ENCODE data around the gene MXRA8.
"Not testable (repeated sequence)": the region's sequence is repeated elsewhere in the genome, so short reads cannot be mapped to it uniquely, and the experiment has no call there.

The MXRA8 gene

DNA sequence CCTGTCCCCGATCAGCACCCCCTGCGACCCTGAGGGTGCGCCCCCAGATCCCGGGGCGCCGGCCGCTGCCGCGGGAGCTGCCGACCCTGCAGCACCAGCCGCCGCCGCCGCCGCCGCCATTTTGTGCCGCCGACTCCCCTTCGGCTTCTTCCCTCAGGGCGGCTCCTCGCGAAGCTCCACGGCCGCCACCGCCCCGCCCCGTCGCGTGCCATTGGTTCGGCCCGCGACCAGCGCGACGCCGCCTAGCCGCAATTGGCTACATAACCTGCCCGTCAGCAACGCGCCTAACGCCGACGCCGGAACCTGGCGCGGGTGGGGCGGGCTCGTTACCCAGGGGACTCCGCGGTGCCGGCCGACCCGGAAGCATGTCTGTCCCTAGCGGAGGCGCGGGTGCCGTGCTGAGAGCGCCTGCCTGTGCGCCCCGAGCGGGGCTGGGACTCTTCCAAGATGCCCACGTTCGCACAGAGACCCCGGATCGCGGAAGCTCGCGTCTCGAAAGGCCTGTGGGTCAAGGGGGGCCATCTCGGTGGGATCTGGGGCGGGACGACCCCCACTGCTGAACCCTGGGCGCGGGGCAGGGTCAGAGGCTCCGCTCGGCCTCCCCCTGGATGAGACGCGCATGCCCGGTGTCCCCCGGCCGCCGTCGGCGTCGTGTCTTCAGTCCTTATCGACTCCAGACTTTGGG, 41.0 kb upstream of the MXRA8 start, which contains the start of gene CCNL2:
Gene CCNL2, minus strand, starts transcription at position 149 of the 685 bp plus-strand sequence. Its CDS starts 29 bp downstream, at position 120.
- peaks cover 92% of the 10 kb centered on the region for H3K36me3 Mint-ChIP-seq (ENCODE audit: low read depth)
- peak within 1 kb of the TSS; percentile 90 for H3K27ac Mint-ChIP-seq
- intact Hi-C loops (cut with micrococcal nuclease), result loop anchor here (1.0 kb wide), 1 partner anchor 24 kb away; the partner anchor contains the start of gene AURKAIP1
- H3K4me3 Mint-ChIP-seq, result peak within 1 kb of the TSS; percentile 91
- H3K27me3 Mint-ChIP-seq, result no peaks in the 10 kb centered on the region
- peaks cover 50% of the 10 kb centered on the region for H3K4me1 Mint-ChIP-seq (ENCODE audit: low read depth)
- H3K9me3 Mint-ChIP-seq, result no peaks in the 10 kb centered on the region

DNA sequence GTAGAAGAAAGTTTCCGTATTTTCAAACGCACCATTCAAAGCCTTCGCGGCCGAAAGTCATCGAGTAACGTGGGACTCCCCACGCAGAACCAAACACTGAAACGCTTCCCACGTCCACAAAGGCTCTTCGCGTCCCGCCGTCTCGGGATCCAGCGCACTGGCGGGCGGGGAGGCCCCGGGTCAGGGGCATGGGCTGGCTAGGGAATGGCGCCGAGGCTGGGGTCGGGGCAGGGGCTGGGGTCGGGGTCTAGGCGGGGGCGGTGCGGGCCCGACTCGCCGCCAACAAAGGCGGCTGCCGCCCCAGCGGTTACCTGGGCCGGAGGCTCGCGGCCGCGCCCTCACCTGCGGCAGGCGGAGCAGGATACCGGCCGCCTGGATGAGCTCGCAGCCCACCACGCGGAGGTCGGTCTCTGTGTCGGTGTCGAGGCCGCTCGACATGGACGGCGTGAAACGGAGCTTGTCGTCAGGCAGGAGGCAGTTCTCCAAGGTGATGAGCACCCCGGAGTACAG, 40.4 kb upstream of the MXRA8 start:
- intact Hi-C loops (cut with micrococcal nuclease), result loop anchor here (1.0 kb wide), 1 partner anchor 23 kb away; the partner anchor contains the start of gene AURKAIP1
- no peaks in the 10 kb centered on the region for H3K27me3 Mint-ChIP-seq
- H3K27ac Mint-ChIP-seq, result peak overlapping the region; percentile 90
- H3K4me1 Mint-ChIP-seq (ENCODE audit: low read depth), result peaks cover 47% of the 10 kb centered on the region
- peaks cover 92% of the 10 kb centered on the region for H3K36me3 Mint-ChIP-seq (ENCODE audit: low read depth)
- peak overlapping the region; percentile 91 for H3K4me3 Mint-ChIP-seq
- no peaks in the 10 kb centered on the region for H3K9me3 Mint-ChIP-seq

DNA sequence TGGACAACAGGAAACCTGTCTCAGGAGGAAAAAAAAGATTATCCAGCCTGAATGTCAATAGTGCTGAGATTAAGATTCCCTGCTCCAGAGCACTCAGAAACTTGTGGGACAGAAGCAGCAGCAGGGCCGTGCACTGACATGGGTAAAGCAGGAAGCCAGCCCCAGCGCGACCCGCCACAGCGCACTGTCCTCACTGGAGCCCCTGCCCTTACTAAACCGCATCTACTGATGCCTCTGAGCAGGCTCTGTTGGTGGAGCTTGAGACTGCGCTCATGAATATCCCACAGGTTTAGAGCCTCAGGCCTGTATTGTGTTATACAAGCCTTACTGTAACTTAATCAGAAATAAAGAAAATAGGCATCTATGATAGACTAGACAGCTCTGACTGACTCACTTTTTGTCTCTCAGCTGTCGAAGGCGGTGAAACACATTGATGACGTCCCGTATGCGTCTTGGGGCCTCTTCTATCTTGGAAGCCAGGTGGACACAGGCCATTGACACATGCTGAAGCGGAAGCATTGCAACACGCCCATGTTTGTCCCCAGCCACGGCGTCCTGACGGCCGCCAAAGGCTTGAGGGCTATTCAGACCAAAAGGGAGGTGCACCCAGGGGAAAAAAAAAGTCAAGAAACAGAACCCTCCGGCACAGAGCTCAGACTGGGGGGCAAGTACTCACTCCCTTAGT, 39.6 kb upstream of the MXRA8 start:
- Mint-ChIP-seq H3K27me3 (no peaks in the 10 kb centered on the region), H3K4me3 (peak overlapping the region; percentile 91), H3K36me3 (ENCODE audit: low read depth) (peaks cover 92% of the 10 kb centered on the region), H3K4me1 (ENCODE audit: low read depth) (peaks cover 40% of the 10 kb centered on the region), H3K9me3 (no peaks in the 10 kb centered on the region), H3K27ac (peak overlapping the region; percentile 90)
- intact Hi-C loops (cut with micrococcal nuclease), result no loop called here

DNA sequence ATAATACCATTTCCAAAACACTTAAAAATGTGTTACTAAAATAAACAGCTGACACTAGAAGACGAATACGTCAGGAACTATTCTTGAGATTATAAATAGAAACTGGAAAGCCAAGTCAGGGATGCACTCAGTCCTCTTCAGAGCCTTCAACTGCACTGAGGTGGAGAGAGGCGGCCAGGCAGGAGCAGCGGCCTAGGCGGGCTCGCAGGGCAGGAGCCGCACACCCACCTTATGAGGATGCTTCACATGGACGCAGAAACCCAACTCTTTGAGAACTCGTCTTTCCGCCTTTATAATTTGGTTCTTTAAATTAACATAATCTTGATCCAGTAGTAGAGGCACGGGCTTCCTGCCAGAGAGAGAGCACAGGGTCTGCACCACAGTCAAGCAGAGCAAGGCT, 36.8 kb upstream of the MXRA8 start:
- intact Hi-C loops (cut with micrococcal nuclease), result no loop called here
- Mint-ChIP-seq H3K9me3 (no peaks in the 10 kb centered on the region), H3K36me3 (ENCODE audit: low read depth) (peaks cover 92% of the 10 kb centered on the region), H3K27me3 (no peaks in the 10 kb centered on the region), H3K4me3 (no peak overlapping the region), H3K4me1 (ENCODE audit: low read depth) (peaks cover 24% of the 10 kb centered on the region), H3K27ac (no peak overlapping the region)

DNA sequence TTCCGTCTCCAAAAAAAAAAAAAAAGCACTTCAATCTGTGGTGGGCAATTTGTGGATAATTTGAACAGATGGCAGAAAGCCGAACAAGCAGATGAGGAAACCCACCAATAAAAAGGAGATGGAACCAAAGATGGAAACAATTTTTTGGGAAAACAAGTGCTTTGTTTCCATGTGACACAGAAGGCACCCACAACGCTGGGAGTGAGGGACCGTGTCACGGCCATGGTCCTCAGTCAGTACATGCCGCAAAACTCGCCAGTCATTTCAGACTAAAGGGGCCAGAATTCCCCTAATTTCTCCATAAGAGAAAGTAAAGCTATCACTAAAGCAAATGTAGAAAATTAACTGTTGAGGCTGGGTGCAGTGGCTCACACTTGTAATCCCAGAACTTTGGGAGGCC, 35.8 kb upstream of the MXRA8 start:
- intact Hi-C loops (cut with micrococcal nuclease), result no loop called here
- Mint-ChIP-seq H3K36me3 (ENCODE audit: low read depth) (peaks cover 93% of the 10 kb centered on the region), H3K27me3 (no peaks in the 10 kb centered on the region), H3K9me3 (no peaks in the 10 kb centered on the region), H3K27ac (no peak overlapping the region), H3K4me1 (ENCODE audit: low read depth) (peaks cover 21% of the 10 kb centered on the region), H3K4me3 (no peak overlapping the region)

DNA sequence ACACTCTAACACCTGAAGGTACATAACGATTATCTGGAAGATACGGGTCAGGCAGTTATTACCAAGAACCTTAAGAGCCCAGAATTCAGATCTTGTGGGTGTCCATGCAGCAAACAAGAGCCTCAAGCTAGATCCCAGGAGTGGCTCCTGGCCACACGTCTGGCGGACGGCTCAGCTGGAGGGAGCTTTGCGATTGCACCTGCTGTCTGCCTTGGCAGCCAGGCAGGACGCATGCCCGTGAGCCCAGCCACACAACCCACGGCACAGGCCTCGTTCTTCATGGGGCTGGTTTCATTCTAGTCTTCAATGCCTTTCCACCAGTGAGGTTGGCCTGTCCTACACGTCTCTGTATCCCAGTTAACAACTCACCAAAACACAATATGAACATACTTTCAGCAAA, 35.1 kb upstream of the MXRA8 start:
- H3K9me3 Mint-ChIP-seq, result no peaks in the 10 kb centered on the region
- no peak overlapping the region for H3K27ac Mint-ChIP-seq
- intact Hi-C loops (cut with micrococcal nuclease), result no loop called here
- H3K4me3 Mint-ChIP-seq, result no peak overlapping the region
- H3K36me3 Mint-ChIP-seq (ENCODE audit: low read depth), result peaks cover 97% of the 10 kb centered on the region
- H3K4me1 Mint-ChIP-seq (ENCODE audit: low read depth), result peaks cover 21% of the 10 kb centered on the region
- no peaks in the 10 kb centered on the region for H3K27me3 Mint-ChIP-seq

DNA sequence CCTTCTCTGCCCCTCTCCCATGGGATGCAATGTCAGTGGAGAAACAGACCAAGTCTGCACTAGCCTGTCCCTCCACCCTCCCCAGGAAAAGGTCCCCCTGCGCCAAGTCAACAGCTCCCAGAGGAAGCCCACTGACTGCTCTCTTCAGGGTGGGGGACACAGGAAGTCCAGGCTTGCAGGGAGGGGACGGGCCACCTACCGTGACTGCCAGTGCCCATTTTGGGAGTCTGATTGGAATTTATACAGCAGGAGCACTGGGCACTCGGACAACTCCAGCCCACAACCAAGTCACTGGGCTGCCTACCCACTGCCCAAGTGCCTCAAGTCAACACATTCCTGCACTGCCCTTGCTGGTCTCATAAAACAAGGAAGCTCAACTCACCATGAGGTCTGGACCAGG, 34.7 kb upstream of the MXRA8 start:
- Mint-ChIP-seq H3K27me3 (no peaks in the 10 kb centered on the region), H3K36me3 (ENCODE audit: low read depth) (peaks cover 97% of the 10 kb centered on the region), H3K4me3 (no peak overlapping the region), H3K4me1 (ENCODE audit: low read depth) (peaks cover 17% of the 10 kb centered on the region), H3K9me3 (no peaks in the 10 kb centered on the region), H3K27ac (no peak overlapping the region)
- intact Hi-C loops (cut with micrococcal nuclease), result no loop called here

DNA sequence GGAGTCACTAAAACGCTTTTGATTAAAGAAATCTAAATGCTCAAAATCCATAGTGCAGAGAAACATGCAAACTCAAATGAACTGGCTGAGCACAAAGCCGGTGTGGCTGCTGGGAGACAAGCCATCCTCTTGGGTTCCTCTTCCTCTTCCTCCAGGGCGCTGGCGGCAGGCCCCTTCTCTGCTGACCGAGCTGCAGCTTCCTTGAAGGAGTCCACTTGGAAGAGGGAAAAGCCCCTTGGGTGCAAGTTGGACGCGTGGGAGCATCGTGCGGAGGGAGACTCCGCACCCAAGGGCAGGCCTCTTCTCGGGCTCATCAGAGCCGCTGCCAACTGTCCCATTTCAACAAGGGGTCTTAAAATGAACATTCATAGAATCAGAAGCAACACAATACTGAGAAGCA, 32.9 kb upstream of the MXRA8 start:
- Mint-ChIP-seq H3K36me3 (ENCODE audit: low read depth) (peaks cover 99% of the 10 kb centered on the region), H3K9me3 (no peaks in the 10 kb centered on the region), H3K4me1 (ENCODE audit: low read depth) (peaks cover 14% of the 10 kb centered on the region), H3K27ac (no peak overlapping the region), H3K4me3 (no peak overlapping the region), H3K27me3 (no peaks in the 10 kb centered on the region)
- intact Hi-C loops (cut with micrococcal nuclease), result no loop called here

DNA sequence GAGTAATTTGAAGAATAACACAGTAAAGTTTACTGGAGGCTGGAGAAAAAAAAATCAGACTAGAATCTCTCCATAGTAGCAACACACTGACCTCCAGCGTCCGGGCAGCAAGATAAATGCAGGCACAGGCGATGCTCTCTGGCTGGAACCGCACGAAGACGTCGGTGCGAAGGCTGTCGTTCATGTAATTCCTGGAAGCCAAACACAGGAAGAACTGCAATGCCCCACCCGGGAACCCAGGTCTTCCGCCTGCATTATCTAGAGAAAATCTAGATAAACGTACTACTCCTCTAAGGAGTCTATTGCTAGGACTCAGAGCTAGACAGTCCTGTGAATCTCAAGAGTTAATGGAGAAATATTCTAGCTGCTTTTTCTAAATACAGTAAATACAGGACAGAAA, 32.3 kb upstream of the MXRA8 start:
- no peaks in the 10 kb centered on the region for H3K9me3 Mint-ChIP-seq

DNA sequence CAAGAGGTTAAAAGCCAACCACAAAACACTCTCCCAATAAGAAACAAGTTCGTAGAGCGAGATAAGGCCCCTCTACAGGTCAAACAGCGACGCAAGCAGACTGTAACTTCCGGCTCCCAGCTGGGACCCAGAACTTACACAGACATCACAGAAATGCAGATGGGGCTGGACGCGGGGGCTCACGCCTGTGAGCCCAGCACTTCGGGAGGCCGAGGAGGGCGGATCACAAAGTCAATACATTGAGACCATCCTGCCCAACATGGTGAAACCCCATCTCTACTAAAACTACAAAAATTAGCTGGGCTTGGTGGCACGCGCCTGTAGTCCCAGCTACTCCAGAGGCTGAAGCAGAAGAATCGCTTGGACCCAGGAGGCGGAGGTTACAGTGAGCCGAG, 29.7 kb upstream of the MXRA8 start:
- Mint-ChIP-seq H3K36me3 (ENCODE audit: low read depth) (peaks cover 89% of the 10 kb centered on the region), H3K4me3 (no peak overlapping the region), H3K27ac (no peak overlapping the region)

More for the DNA sequence above, 32.3 kb upstream of the MXRA8 start:
- intact Hi-C loops (cut with micrococcal nuclease), result no loop called here
- Mint-ChIP-seq H3K27me3 (no peaks in the 10 kb centered on the region), H3K4me1 (ENCODE audit: low read depth) (peaks cover 13% of the 10 kb centered on the region), H3K27ac (no peak overlapping the region), H3K4me3 (no peak overlapping the region), H3K36me3 (ENCODE audit: low read depth) (peaks cover 100% of the 10 kb centered on the region)

DNA sequence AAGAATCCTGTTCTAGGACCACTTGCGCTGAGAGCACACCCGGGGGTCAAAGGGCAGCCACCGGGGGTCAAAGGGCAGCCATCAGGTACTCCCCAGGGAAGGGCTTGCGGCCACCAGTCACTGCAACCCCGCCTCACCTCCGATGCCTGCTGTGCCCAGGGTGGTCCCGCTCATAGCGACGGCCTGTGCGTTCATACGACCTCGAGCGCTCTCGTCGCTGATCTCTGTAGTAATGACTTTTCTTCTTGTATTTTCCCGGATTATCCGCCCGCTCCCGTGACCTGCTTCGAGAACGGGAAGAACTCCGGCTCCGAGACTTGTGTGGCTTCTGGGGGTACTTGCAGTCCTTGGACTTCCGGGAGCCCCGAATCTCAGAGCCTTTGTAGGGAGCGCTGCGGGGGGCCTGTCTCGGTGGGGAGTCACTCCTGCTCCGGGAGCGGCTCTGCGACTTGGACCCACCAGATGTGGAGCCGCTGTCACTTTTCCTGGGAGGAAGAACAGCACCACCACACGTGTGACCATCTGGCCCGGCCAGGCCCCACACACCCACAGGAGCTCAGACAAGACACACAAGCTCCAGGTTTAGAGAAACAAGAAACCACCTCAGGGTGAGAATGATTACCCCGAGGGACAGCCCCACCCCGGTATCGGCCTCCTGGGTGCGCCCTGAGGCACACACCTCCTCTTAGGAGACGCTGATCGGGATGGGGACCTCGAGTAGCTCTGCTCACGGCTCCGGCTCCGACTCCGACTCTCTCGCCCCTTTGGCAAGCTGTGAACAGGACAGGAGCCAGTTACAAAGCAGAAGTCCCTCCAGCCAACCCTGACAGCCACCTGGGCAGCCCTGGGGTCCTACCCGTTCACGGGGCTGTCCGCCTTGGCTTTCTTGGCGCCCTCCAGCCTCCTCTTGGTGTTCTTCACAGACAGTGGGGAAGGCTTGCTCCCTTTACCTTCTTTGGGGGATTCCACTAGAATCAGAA, 29.0 kb upstream of the MXRA8 start:
- intact Hi-C loops (cut with micrococcal nuclease), result no loop called here

More for the DNA sequence above, 29.7 kb upstream of the MXRA8 start:
- Mint-ChIP-seq H3K27me3 (no peaks in the 10 kb centered on the region), H3K4me1 (ENCODE audit: low read depth) (peaks cover 7% of the 10 kb centered on the region), H3K9me3 (no peaks in the 10 kb centered on the region)
- intact Hi-C loops (cut with micrococcal nuclease), result no loop called here

DNA sequence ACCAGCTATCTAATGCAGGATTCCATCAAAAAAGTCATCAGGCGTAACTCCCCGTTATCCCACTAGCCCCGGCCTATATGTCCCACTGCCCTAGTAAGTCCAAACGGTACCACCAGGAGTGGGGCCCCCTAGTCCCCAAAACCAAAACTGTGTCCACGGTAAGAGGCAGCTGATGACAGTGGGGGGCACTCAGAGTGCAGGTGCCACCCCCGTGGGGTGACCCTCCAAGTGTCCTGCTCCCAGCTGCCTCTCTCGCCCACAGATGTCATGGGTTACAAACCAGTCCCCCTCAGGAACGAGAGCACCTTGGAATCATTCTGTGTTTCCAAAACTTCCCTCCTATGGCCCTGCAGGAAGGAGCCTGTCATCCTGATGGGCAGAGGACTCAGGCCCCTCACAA, 27.6 kb upstream of the MXRA8 start:
- peaks cover 78% of the 10 kb centered on the region for H3K36me3 Mint-ChIP-seq (ENCODE audit: low read depth)
- H3K4me3 Mint-ChIP-seq, result no peak overlapping the region
- peaks cover 6% of the 10 kb centered on the region for H3K4me1 Mint-ChIP-seq (ENCODE audit: low read depth)
- no peaks in the 10 kb centered on the region for H3K27me3 Mint-ChIP-seq
- no peak overlapping the region for H3K27ac Mint-ChIP-seq
- no peaks in the 10 kb centered on the region for H3K9me3 Mint-ChIP-seq
- intact Hi-C loops (cut with micrococcal nuclease), result no loop called here

More for the DNA sequence above, 29.0 kb upstream of the MXRA8 start:
- peaks cover 82% of the 10 kb centered on the region for H3K36me3 Mint-ChIP-seq (ENCODE audit: low read depth)
- H3K4me1 Mint-ChIP-seq (ENCODE audit: low read depth), result peaks cover 12% of the 10 kb centered on the region
- H3K27ac Mint-ChIP-seq, result no peak overlapping the region
- no peaks in the 10 kb centered on the region for H3K9me3 Mint-ChIP-seq
- H3K4me3 Mint-ChIP-seq, result no peak overlapping the region
- no peaks in the 10 kb centered on the region for H3K27me3 Mint-ChIP-seq

DNA sequence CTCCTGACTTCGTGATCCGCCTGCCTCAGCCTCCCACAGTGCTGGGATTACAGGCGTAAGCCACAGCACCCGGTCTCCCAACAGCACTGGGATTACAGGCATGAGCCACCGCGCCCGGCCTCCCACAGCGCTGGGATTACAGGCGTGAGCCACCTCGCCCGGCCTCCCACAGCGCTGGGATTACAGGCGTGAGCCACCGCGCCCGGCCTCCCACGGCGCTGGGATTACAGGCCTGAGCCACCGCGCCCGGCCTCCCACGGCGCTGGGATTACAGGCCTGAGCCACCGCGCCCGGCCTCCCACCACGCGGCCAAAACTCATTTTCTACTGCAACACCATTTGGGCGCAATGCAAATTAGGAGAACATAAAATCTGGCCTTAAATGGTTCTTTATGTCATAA, 27.0 kb upstream of the MXRA8 start:
- H3K27me3 Mint-ChIP-seq; H3K9me3 Mint-ChIP-seq; H3K4me1 Mint-ChIP-seq (ENCODE audit: low read depth); intact Hi-C loops (cut with micrococcal nuclease); H3K27ac Mint-ChIP-seq; H3K4me3 Mint-ChIP-seq: not testable (repeated sequence)
- H3K36me3 Mint-ChIP-seq (ENCODE audit: low read depth), result peaks cover 78% of the 10 kb centered on the region

All from dendritic cell treated with granulocyte-macrophage colony-stimulating factor and Interleukin-4, amounts not matched to agents 40 ng/mL and 50 ng/mL, for 4 days (primary cell).